D341Med (cell line): ENCODE measurements around the gene HOXA7.

Source experiments
- DNase-seq: peaks from one replicate; pipeline ENCODE4 v3.0.0; 2012; ENCODE audit warnings: low spot score

The HOXA7 gene

GRCh38 chr7:27106901-27107240 lies 49.6 kb downstream of the HOXA7 start:
- DNase-seq, result no peak

- peak; percentile 59 for DNase-seq
Observed at GRCh38 chr7:27106181-27106900, 50.1 kb downstream of the HOXA7 start.

- no peak for DNase-seq
Observed at GRCh38 chr7:27105301-27106031, 51.0 kb downstream of the HOXA7 start.

GRCh38 chr7:27104341-27105058 lies 52.0 kb downstream of the HOXA7 start:
- no peak for DNase-seq
